Astrocyte (in vitro differentiated cells and primary cell): ENCODE measurements around the gene FHIT.

ENCODE experiments used
- EZH2 ChIP-seq: IDR thresholded peaks from 2 replicates; pipeline ENCODE4 v1.6.1; 2012; ENCODE audit warnings: mild to moderate bottlenecking, low read length, inconsistent platforms; ENCODE audit not compliant: insufficient read depth
- TF ChIP-seq, protein P1 (sequence below): IDR thresholded peaks from 2 replicates; pipeline ENCODE4 v1.5.1; 2011; ENCODE audit warnings: low read depth, mild to moderate bottlenecking, inconsistent platforms, low read length, moderate library complexity; ENCODE audit not compliant: insufficient read depth

DNA sequence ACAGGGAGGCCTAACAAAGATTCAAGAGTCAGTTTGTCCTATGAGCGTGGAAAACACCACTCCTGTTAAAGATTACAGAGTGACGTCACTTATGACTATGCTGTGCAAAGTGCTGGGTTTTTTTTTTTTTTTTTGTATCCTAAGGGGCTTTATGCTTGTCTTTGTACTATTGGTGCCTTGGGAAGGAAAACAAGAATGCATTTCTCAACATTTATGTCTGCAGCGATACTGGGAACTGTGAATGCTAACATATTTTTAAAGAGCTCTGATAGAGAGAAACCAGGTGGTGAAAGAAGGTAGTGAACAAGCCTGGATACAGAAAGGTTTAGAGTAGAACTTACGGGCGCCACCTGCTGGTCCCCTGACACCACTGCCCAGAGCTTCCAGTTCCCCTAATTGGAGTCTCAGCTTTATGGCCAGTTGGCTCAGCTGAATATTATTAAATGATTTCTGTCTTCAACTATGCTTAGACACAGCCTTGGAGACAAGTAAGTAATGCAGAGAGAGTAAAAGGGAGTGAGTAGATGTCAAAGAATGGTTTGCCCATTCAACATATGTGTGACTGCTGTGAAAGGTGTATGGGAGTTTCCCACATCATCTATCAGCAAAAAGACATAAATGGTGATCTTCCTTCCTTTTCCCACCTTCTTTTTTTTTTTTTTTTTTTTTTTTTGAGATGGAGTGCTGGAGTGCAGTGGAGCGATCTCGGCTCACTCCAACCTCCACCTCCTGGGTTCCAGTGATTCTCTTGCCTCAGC lies 1393.5 kb downstream of the FHIT start:
- TF ChIP-seq, protein P1, sequence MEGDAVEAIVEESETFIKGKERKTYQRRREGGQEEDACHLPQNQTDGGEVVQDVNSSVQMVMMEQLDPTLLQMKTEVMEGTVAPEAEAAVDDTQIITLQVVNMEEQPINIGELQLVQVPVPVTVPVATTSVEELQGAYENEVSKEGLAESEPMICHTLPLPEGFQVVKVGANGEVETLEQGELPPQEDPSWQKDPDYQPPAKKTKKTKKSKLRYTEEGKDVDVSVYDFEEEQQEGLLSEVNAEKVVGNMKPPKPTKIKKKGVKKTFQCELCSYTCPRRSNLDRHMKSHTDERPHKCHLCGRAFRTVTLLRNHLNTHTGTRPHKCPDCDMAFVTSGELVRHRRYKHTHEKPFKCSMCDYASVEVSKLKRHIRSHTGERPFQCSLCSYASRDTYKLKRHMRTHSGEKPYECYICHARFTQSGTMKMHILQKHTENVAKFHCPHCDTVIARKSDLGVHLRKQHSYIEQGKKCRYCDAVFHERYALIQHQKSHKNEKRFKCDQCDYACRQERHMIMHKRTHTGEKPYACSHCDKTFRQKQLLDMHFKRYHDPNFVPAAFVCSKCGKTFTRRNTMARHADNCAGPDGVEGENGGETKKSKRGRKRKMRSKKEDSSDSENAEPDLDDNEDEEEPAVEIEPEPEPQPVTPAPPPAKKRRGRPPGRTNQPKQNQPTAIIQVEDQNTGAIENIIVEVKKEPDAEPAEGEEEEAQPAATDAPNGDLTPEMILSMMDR, result peak; percentile 99
- no peak for TF ChIP-seq EZH2
